Gastroesophageal sphincter (tissue), 3 donors: Measurements from ENCODE around the gene ATP10A.

ENCODE experiments used
- POLR2A ChIP-seq, 2 donors: fragments of 450-650 bp; IDR thresholded peaks; one replicate each; pipeline ENCODE4 v1.6.1; 2017; ENCODE audit warnings: antibody characterized with exemption in 2 of 2, mild to moderate bottlenecking in 2 of 2, moderate library complexity in 1 of 2
- TF ChIP-seq, protein P1 (sequence below), 4 experiments: fragments of 200-600 bp in 2 of 4; fragments of 450-650 bp in 2 of 4; sonication (generic) in 1 of 4; IDR thresholded peaks; one replicate each; pipeline ENCODE4 v1.5.1; 2017 to 2019; ENCODE audit warnings: antibody characterized with exemption in 4 of 4, mild to moderate bottlenecking in 2 of 4, moderate library complexity in 2 of 4

GRCh38 chr15:25901811-25902605 is 38.9 kb upstream of the ATP10A start:
- TF ChIP-seq, protein P1, sequence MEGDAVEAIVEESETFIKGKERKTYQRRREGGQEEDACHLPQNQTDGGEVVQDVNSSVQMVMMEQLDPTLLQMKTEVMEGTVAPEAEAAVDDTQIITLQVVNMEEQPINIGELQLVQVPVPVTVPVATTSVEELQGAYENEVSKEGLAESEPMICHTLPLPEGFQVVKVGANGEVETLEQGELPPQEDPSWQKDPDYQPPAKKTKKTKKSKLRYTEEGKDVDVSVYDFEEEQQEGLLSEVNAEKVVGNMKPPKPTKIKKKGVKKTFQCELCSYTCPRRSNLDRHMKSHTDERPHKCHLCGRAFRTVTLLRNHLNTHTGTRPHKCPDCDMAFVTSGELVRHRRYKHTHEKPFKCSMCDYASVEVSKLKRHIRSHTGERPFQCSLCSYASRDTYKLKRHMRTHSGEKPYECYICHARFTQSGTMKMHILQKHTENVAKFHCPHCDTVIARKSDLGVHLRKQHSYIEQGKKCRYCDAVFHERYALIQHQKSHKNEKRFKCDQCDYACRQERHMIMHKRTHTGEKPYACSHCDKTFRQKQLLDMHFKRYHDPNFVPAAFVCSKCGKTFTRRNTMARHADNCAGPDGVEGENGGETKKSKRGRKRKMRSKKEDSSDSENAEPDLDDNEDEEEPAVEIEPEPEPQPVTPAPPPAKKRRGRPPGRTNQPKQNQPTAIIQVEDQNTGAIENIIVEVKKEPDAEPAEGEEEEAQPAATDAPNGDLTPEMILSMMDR (IDR thresholded peaks at IDR 0.05), result no peak
- no peak for TF ChIP-seq POLR2A (IDR thresholded peaks at IDR 0.05)
